ENCODE measurements around the gene DAPK1. TPM values are rescaled to one million over a fixed set of nuclear protein-coding genes. Genes with fewer than 3 reads are reported as not detected.

DAPK1 gene
- total RNA-seq, 1 donor from 2014 or later: 29.5 TPM

DNA sequence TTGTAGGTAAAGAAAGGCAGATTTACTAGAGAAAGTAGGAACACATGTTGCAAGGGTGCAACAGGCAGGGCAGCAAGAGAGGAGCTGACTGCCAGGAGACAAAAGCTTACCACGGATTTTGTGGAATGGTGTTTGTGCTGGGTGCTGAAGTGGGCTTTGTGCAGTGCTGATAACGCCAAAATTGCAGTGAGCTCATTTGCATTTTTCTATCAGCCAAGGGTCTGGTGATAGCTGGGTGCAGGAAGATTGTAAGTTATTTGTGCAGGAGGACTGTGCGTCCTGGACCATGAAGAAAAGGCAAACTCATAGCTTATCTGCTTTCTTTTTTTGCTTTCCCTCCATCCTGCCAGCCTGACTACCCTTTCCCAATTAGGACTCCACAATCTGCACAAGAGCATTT lies 241.9 kb downstream of the DAPK1 start:
- no peak overlapping the region for H3K4me3 Mint-ChIP-seq
- no peak overlapping the region for H3K4me2 ChIP-seq
- no peak overlapping the region for H3K4me3 ChIP-seq
- H4K20me1 ChIP-seq (ENCODE audit: low read depth): no peaks in the 10 kb centered on the region
- no peaks in the 10 kb centered on the region for H3K9me3 ChIP-seq (ENCODE audit: low read depth)
- no peaks in the 10 kb centered on the region for H3K4me1 Mint-ChIP-seq
- H3K9ac ChIP-seq: no peak overlapping the region
- H3K27ac Mint-ChIP-seq: no peak overlapping the region
- peaks cover 18% of the 10 kb centered on the region for H3K9me3 Mint-ChIP-seq
- no peaks in the 10 kb centered on the region for H3K27me3 ChIP-seq
- no peak overlapping the region for H3K27ac ChIP-seq
- peaks cover 7% of the 10 kb centered on the region for H3K4me1 ChIP-seq
- TF ChIP-seq EZH2 (IDR thresholded peaks at IDR 0.05) (no peak), CTCF (IDR thresholded peaks at IDR 0.05) (no peak), EZH2phosphoT487 (IDR thresholded peaks at IDR 0.05) (no peak)
- H3K36me3 Mint-ChIP-seq: no peaks in the 10 kb centered on the region
- no peaks in the 10 kb centered on the region for H3F3A ChIP-seq (ENCODE audit: low read depth)
- peaks cover 2% of the 10 kb centered on the region for H3K27me3 Mint-ChIP-seq (ENCODE audit: insufficient read depth, low read depth)
- H3K79me2 ChIP-seq (ENCODE audit: low read depth): no peaks in the 10 kb centered on the region
- no peak overlapping the region for H2AFZ ChIP-seq (replicated peaks)
- H3K36me3 ChIP-seq: no peaks in the 10 kb centered on the region
- no peak for DNase-seq (ENCODE audit: low spot score)

DNA sequence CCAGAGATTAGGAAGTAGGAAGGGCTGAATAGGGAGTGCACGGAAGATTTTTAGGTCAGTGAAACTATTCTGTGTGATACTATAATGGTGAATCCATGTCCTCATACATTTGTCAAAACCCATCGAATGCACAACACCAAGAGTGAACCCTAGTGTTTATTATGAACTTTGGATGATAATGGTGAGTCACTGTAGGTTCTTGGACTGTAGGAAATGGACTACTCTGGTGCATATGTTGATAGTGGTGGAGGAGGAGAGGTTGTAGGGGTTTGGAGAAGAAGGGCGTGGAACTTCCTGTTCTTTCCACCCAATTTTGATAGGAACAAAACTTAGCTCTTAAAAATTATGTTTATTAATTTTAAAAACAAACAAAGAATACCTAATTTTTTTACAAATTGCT lies 242.5 kb downstream of the DAPK1 start:
- no peaks in the 10 kb centered on the region for H3K79me2 ChIP-seq (ENCODE audit: low read depth)
- no peak overlapping the region for H3K4me2 ChIP-seq
- no peak overlapping the region for H3K9ac ChIP-seq
- peaks cover 2% of the 10 kb centered on the region for H3K27me3 Mint-ChIP-seq (ENCODE audit: insufficient read depth, low read depth)
- DNase-seq (ENCODE audit: low spot score): no peak
- peaks cover 7% of the 10 kb centered on the region for H3K4me1 ChIP-seq
- H4K20me1 ChIP-seq (ENCODE audit: low read depth): no peaks in the 10 kb centered on the region
- H3K27ac Mint-ChIP-seq: no peak overlapping the region
- H3K9me3 Mint-ChIP-seq: peaks cover 18% of the 10 kb centered on the region
- no peaks in the 10 kb centered on the region for H3K36me3 ChIP-seq
- H3K4me1 Mint-ChIP-seq: no peaks in the 10 kb centered on the region
- H2AFZ ChIP-seq (replicated peaks): no peak overlapping the region
- H3K4me3 ChIP-seq: no peak overlapping the region
- H3K9me3 ChIP-seq (ENCODE audit: low read depth): no peaks in the 10 kb centered on the region
- no peaks in the 10 kb centered on the region for H3F3A ChIP-seq (ENCODE audit: low read depth)
- H3K36me3 Mint-ChIP-seq: no peaks in the 10 kb centered on the region
- no peaks in the 10 kb centered on the region for H3K27me3 ChIP-seq
- H3K27ac ChIP-seq: no peak overlapping the region
- TF ChIP-seq CTCF (IDR thresholded peaks at IDR 0.05) (no peak), EZH2 (IDR thresholded peaks at IDR 0.05) (no peak), EZH2phosphoT487 (IDR thresholded peaks at IDR 0.05) (no peak)
- H3K4me3 Mint-ChIP-seq: no peak overlapping the region

DNA sequence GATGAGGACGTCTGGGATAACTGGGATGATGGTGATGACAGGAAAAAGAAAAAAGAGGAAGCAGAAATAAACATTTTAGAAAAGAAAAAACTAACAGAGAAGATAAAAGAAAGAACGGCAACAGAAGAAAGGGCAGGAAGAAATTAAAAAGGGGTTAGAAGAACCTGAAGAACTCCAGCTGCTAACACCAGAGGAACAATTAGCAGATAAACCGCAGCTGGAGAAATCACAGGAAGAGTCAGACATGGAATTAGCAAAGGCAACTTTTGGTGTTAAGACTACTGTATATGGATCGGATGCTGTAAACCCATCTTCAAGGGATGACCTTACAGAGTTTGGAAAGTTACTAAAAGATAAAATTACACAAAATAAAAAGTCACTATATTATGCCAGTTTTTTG lies 243.7 kb downstream of the DAPK1 start:
- Histone ChIP-seq H3K4me2 (no peak overlapping the region), H3K79me2 (ENCODE audit: low read depth) (no peaks in the 10 kb centered on the region), H3K36me3 (no peaks in the 10 kb centered on the region), H3K27me3 (no peaks in the 10 kb centered on the region), H3F3A (ENCODE audit: low read depth) (no peaks in the 10 kb centered on the region), H3K27ac (no peak overlapping the region), H3K4me3 (no peak overlapping the region), H3K9me3 (ENCODE audit: low read depth) (no peaks in the 10 kb centered on the region), H3K9ac (no peak overlapping the region), H3K4me1 (peaks cover 7% of the 10 kb centered on the region), H2AFZ (replicated peaks) (no peak overlapping the region), H4K20me1 (ENCODE audit: low read depth) (no peaks in the 10 kb centered on the region)
- Mint-ChIP-seq H3K4me3 (no peak overlapping the region), H3K9me3 (peaks cover 18% of the 10 kb centered on the region), H3K4me1 (no peaks in the 10 kb centered on the region), H3K27ac (no peak overlapping the region), H3K27me3 (ENCODE audit: insufficient read depth, low read depth) (peaks cover 2% of the 10 kb centered on the region), H3K36me3 (no peaks in the 10 kb centered on the region)
- TF ChIP-seq EZH2phosphoT487 (IDR thresholded peaks at IDR 0.05): no peak
- no peak for TF ChIP-seq CTCF (IDR thresholded peaks at IDR 0.05)
- TF ChIP-seq EZH2 (IDR thresholded peaks at IDR 0.05): no peak
- no peak for DNase-seq (ENCODE audit: low spot score)

Data from neural progenitor cell (in vitro differentiated cells).